HG02870 (cell line): ENCODE data around the gene PANK2.
"Not testable (repeated sequence)": the region's sequence is repeated elsewhere in the genome, so short reads cannot be mapped to it uniquely, and the experiment has no call there.

Experiments
- ATAC-seq: cut with Tn5 transposase; IDR thresholded peaks from one replicate; pipeline ENCODE4 v1.9.1; 2021; ENCODE audit warnings: mild to moderate bottlenecking, moderate library complexity; ENCODE audit not compliant: unreplicated experiment

The PANK2 gene

DNA sequence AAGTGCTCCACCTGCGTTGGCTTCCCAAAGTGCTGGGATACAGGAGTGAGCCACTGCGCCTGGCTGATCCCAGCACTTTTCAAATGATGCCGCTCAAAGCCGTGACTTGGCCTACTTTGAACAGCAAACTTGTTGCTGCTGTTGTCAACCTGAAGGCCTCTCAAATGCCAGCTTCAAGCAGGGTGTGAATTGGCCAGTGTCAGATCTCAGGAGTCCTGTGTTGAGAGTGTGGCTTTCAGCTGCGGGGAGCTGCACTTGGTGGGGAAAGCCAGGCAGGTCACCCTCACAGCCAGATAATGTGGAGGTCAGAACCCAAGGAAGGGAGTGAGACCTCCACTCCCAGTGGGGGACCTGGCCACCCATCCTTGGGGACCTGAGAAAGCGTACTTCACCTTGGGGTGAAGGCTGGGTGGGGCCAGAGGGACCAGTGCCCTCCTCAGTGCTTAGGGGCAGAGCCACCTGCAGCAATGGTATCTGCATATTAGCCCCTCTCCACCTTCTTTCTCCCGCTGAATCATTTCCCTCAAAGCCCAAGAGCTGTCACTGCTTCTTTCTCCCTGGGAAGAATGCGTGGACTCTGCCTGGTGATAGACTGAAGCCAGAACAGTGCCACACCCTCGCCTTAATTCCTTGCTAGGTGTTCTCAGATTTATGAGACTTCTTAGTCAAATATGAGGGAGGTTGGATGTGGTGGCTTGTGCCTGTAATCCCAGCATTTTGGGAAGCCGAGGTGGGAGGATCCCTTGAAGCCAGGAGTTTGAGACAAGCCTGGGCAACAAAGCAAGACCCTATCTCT is 19.1 kb upstream of the PANK2 start:
- no peak for ATAC-seq

- no peak for ATAC-seq
These were observed 17.5 kb upstream of the PANK2 start for GRCh38 chr20:3871550-3872265.

- no peak for ATAC-seq
These were observed 15.7 kb upstream of the PANK2 start for GRCh38 chr20:3873507-3873906.

GRCh38 chr20:3874194-3874844 is 14.9 kb upstream of the PANK2 start:
- no peak for ATAC-seq

- ATAC-seq: no peak
These were observed 13.7 kb upstream of the PANK2 start for GRCh38 chr20:3875378-3875974.

DNA sequence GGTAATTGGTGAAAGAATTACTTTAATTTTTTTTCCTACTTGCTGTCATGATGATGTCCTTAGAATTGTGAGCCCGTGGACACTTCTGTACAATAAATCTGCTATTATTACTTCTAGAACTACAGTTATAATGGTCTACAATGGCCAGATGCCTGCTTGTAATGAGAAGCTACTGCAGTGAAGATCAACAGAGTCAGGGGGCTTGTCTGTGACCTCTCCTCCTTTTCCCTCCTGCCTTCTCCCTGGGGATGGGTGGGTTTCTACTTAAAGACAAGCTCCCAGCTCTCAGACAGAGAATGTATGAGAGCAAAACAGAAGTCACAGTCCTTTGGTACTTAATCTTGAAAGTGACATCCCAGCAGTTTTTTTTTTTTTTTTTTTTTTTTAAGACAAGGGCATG is 13.2 kb upstream of the PANK2 start:
- no peak for ATAC-seq

GRCh38 chr20:3876676-3877075 is 12.5 kb upstream of the PANK2 start:
- ATAC-seq: no peak

DNA sequence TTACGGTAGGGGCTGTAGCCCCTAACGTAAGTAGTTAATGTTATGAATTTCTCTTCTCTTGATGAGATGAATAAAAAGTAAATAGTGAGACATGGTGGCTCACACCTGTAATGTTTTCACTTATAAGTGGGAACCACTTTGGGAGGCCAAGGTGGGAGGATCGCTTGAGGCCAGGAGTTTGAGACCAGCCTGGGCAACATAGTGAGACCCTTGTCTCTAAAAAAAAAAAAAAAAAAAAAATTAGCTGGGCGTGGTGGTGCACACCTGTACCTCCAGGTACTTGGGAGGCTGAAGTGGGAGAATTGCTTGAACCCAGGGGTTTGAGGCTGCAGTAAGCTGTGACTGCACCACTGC is 10.3 kb upstream of the PANK2 start:
- ATAC-seq: not testable (repeated sequence)

- no peak for ATAC-seq
These were observed 3.5 kb upstream of the PANK2 start for GRCh38 chr20:3885715-3886114.

GRCh38 chr20:3887876-3888620 is 1.1 kb upstream of the PANK2 start:
- ATAC-seq: no peak

DNA sequence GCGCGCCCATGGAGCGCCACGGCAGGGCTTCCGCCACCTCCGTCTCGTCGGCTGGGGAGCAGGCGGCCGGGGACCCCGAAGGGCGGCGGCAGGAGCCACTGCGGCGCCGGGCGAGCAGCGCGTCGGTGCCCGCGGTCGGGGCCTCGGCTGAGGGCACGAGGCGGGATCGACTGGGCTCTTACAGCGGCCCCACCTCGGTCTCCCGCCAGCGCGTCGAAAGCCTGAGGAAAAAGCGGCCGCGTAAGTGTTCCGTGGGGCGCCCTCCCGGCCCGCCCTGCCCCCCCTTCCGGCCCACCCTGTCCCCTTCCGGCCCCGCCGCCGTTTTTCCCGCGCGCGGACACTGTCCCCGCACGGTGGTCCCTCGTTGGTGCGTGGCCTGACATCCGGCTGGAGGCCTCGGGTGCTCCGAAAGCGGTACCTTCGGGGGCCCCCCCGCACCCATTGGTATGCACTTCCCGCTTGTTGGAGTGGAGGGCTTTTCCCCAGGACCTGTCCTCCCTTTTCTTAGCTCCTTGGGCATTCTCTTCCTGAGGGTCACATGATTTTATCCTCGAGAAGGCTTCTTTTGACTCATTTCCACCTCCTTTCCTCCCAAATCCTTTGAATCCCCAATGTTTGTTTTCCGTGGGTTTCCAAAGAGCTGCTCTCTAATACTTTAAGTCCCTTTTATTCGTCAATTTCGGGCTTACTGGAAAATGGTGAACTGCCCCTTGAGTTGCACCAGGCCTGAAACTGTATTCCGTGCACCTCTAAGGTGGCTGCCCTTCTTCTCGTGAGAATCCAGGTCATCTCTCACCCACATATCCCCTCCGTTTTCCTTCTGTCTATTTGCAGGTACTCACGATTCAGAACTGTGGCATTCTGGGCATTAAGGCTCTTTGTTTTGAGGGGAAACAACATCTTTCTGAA is 556 bp downstream of the PANK2 start:
- peak; percentile 17 for ATAC-seq

DNA sequence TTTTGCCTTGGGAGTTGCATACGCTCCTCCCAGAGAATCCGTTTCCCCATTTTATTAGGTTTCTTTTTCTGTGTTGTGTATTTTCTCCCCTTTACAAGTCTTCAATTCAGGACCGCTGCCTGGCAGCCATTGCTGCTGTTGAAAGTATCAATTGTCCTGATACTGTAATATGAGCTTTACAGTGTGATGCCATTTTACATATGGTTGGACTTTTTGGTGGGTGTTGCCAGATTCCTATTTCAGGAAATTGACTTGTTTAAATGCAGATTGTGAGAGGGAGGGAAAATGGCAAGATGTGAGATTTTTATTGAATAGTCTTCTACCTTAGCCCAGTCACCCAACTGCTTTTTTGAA is 1.2 kb downstream of the PANK2 start:
- ATAC-seq: no peak

DNA sequence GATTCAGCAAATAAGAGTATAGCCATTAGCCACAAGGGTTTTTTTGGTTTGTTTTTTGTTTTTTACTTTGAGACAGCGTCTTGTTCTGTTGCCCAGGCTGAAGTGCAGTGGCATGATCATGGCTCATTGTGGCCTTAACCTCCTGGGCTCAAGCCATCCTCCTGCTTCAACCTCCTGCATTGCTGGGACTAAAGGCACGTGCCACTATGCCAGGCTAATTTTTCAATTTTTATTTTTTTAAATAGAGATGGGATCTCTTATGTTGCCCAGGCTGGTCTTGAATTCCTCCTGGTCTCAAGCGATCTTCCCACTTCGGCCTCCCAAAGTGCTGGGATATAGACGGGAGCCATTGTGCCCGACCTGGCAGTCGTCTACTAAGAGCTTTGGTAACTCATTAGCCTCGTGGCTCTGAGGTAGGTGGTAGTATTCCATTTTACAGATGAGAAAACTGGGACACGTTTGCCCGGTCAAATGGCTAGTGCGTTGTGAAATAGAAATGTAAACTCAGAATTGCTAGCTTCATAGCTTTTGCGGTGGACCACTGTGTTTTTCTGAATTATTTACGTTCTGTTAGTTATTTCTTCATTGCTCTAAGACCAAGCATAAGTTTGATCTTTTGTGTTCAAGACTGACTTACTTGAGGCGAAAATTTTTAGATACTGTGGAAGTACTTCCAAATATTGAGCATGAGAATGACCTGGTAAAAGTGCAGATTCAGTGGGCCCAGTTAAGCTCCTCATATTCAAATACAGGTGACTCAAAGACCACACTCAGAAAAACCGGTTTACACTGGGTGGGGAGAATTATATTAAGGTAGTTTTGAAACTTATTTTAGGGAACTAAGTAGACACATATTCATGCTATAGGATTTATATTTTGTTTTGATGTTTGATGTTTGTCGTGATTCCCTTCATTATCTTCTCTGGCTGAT is 2.1 kb downstream of the PANK2 start:
- no peak for ATAC-seq

- ATAC-seq: no peak
These were observed 5.6 kb downstream of the PANK2 start for GRCh38 chr20:3894796-3895195.

- no peak for ATAC-seq
These were observed 7.1 kb downstream of the PANK2 start for GRCh38 chr20:3896302-3896701.

DNA sequence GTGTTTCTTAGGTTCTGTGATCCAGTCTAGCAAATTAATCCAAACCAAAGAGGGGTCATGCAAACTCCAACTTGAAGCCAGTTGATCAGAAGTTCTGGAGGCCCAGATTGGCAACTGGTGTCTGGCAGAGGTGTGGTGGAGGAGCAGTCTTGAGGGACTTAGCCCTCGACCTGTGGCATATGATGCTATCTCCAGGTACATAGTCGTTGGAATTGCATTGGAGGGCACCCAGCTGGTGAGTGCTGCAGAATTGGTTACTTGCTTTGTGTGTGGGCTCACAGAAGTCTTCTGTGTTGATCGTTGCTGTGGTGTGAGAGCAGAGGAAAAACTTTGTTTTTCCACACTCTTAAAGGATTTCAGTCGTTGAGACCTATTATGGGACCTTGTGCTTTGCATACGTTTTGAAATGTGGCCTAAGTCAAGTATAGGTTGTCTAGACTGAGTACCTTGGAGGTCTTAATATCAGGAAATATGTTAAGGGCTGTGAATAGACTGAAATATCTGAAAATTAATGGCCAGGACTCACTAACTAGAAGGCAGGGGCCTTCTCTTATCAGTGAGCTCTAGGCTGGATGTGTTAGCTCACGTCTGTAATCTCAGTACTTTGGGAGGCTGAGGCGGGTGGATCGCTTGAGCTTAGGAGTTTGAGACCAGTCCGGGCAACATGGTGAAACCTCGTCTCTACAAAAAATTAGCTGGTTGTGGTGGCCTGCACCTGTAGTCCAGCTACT is 7.8 kb downstream of the PANK2 start:
- no peak for ATAC-seq

DNA sequence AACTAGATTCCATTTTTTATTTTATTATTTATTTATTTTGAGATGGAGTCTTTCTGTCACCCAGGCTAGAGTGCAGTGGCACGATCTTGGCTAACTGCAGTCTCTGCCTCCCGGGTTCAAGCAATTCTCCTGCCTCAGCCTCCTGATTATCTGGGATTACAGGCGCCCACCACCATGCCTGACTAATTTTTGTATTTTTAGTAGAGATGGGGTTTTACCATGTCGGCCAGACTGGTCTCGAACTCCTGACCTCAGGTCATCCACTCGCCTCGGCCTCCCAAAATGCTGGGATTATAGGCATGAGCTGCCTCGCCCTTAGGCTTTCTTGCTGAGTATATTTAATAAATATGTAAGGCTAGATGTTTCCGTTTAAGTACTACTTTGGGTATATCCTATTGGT is 9.0 kb downstream of the PANK2 start:
- not testable (repeated sequence) for ATAC-seq

GRCh38 chr20:3898639-3899038 is 9.5 kb downstream of the PANK2 start:
- no peak for ATAC-seq
